Activated naive CD8-positive, alpha-beta T cell treated with anti-CD3 and anti-CD28 coated beads, Interleukin-2, amount 50 U/mL, for 24 hours (primary cell): ENCODE data around the gene PAN3.

Experiments
- ATAC-seq: fragments of 150-1000 bp; cut with Tn5 transposase; one replicate; pipeline ENCODE4 v1.10.0; 2021
- DNase-seq: peaks from one replicate; pipeline ENCODE4 v3.0.0; 2021
- H3K27ac Mint-ChIP-seq: one replicate; pipeline ENCODE4 v1.8.0; 2021; ENCODE audit warnings: mild to moderate bottlenecking, mixed read lengths
- H3K27me3 Mint-ChIP-seq: one replicate; pipeline ENCODE4 v1.8.0; 2021; ENCODE audit warnings: mixed read lengths
- H3K36me3 Mint-ChIP-seq: one replicate; pipeline ENCODE4 v1.8.0; 2021; ENCODE audit warnings: low read depth, mixed read lengths
- H3K4me1 Mint-ChIP-seq: one replicate; pipeline ENCODE4 v1.8.0; 2021; ENCODE audit warnings: mixed read lengths
- H3K4me3 Mint-ChIP-seq: one replicate; pipeline ENCODE4 v1.8.0; 2021; ENCODE audit warnings: mild to moderate bottlenecking, moderate library complexity, mixed read lengths
- H3K9me3 Mint-ChIP-seq: one replicate; pipeline ENCODE4 v1.8.0; 2021; ENCODE audit warnings: mixed read lengths

Gene PAN3

GRCh38 chr13:28338006-28338574 is 199.7 kb downstream of the PAN3 start:
- no peaks in the 10 kb centered on the region for H3K9me3 Mint-ChIP-seq
- no peak for DNase-seq
- no peak for ATAC-seq
- no peak overlapping the region for H3K27ac Mint-ChIP-seq
- no peaks in the 10 kb centered on the region for H3K27me3 Mint-ChIP-seq
- no peaks in the 10 kb centered on the region for H3K36me3 Mint-ChIP-seq
- H3K4me3 Mint-ChIP-seq: no peak overlapping the region
- H3K4me1 Mint-ChIP-seq: peaks cover 5% of the 10 kb centered on the region

DNA sequence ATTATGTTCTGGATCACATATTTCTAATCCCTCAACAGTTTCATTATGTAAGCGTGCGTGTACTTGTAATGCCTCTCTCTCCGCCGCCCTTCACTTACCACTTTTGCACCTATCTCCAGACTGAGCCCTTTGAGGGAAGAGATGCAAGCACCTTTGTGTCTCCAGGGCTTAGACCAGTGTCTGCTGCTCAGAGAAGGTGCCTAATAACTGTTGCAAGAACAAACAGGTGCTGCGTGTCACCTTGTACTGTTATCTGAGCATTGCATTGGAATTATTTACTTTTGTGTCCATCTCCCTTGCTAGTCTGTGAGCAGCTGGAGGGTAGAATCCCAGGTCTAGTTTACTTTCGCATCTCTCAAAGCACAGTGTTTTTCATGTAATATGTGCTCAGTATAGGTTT is 200.4 kb downstream of the PAN3 start:
- ATAC-seq: no peak
- Mint-ChIP-seq H3K9me3 (no peaks in the 10 kb centered on the region), H3K27me3 (no peaks in the 10 kb centered on the region)

GRCh38 chr13:28339419-28339818 is 201.1 kb downstream of the PAN3 start:
- Mint-ChIP-seq H3K9me3 (no peaks in the 10 kb centered on the region), H3K36me3 (no peaks in the 10 kb centered on the region), H3K27me3 (no peaks in the 10 kb centered on the region), H3K27ac (no peak overlapping the region), H3K4me1 (peaks cover 5% of the 10 kb centered on the region), H3K4me3 (no peak overlapping the region)
- no peak for ATAC-seq
- DNase-seq: no peak

More for the DNA sequence above, 200.4 kb downstream of the PAN3 start:
- no peak for DNase-seq
- no peaks in the 10 kb centered on the region for H3K36me3 Mint-ChIP-seq
- H3K27ac Mint-ChIP-seq: no peak overlapping the region
- H3K4me3 Mint-ChIP-seq: no peak overlapping the region
- H3K4me1 Mint-ChIP-seq: peaks cover 5% of the 10 kb centered on the region

GRCh38 chr13:28340272-28340793 is 202.0 kb downstream of the PAN3 start:
- no peaks in the 10 kb centered on the region for H3K9me3 Mint-ChIP-seq
- no peak overlapping the region for H3K27ac Mint-ChIP-seq
- ATAC-seq: no peak
- no peaks in the 10 kb centered on the region for H3K36me3 Mint-ChIP-seq
- H3K4me1 Mint-ChIP-seq: peaks cover 5% of the 10 kb centered on the region
- no peak overlapping the region for H3K4me3 Mint-ChIP-seq
- DNase-seq: no peak
- no peaks in the 10 kb centered on the region for H3K27me3 Mint-ChIP-seq

DNA sequence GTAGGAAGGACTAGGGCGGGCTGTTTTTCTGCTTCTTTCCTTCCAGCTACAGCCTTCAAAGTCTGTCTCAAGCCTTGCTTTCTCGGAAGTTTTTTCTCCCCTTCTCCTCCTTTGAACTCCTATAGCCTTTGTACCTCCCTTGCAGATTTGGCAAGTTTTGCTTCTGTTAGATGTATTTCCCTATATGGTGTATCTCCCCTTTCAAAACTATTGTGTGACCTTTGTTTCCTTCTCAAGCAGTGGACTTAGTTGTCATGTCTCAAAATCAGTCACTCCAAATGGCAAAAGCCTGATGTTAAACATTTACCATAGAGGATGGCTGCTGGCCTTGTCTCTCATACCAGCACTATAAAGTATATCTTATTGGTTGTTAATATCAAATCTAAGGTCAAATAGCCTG is 203.9 kb downstream of the PAN3 start:
- DNase-seq: no peak
- no peaks in the 10 kb centered on the region for H3K27me3 Mint-ChIP-seq
- peaks cover 5% of the 10 kb centered on the region for H3K4me1 Mint-ChIP-seq
- H3K4me3 Mint-ChIP-seq: no peak overlapping the region
- H3K36me3 Mint-ChIP-seq: no peaks in the 10 kb centered on the region
- H3K9me3 Mint-ChIP-seq: no peaks in the 10 kb centered on the region
- no peak for ATAC-seq
- no peak overlapping the region for H3K27ac Mint-ChIP-seq

DNA sequence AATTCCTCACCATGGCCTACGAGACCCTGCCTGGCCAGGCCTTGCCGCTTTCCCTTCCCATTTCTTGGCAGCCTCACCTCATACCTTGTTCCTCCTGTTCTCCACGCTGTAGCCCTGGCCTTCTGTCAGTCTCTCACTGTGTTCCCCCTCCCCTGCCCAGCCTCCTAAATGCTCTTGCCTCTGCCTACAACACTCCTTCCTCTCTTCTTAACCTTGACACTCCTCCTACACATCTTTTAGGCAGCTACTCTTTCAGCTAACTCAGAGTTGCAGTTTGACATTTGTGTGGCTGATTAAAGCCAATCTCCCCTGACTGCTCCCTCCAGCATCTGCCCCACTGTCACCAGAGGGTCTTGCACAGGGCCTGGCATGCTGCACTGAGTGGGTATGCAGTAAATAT is 205.8 kb downstream of the PAN3 start:
- Mint-ChIP-seq H3K9me3 (no peaks in the 10 kb centered on the region), H3K27ac (no peak overlapping the region), H3K4me3 (no peak overlapping the region), H3K4me1 (peaks cover 15% of the 10 kb centered on the region), H3K36me3 (no peaks in the 10 kb centered on the region), H3K27me3 (no peaks in the 10 kb centered on the region)
- no peak for ATAC-seq
- DNase-seq: no peak
